PC-3 (cell line): Measurements from ENCODE around the gene MPC2. TPM values are rescaled to one million over a fixed set of nuclear protein-coding genes. Genes with fewer than 3 reads are reported as not detected.

ENCODE experiments used
- ATAC-seq: fragments of 200-7000 bp; cut with Tn5 transposase; 2 replicates; pipeline ENCODE4 v1.9.1; 2020; ENCODE audit warnings: mild to moderate bottlenecking, moderate library complexity
- BruUV-seq: library from RNA; stranded (reverse); fragments of 400-500 nt; replicated peaks from 2 replicates; lab custom pipeline; 2021; lab: Mats Ljungman, UMichigan
- CTCF ChIA-PET: fragments of 300-600 bp; sonication (Branson Sonifier 250); formaldehyde crosslinking; loops from one replicate; lab custom pipeline; 2022; ENCODE audit warnings: antibody characterized with exemption; lab: Charles Lee
- POLR2A ChIA-PET: fragments of 300-600 bp; sonication (Branson Sonifier 250); formaldehyde crosslinking; loops from one replicate; lab custom pipeline; 2022; ENCODE audit warnings: antibody characterized with exemption; ENCODE audit not compliant: unreplicated experiment; lab: Charles Lee
- DNase-seq: peaks from one replicate; pipeline ENCODE4 v3.0.0-alpha.2; 2015
- H2AFZ ChIP-seq: fragments of 300-600 bp; sonication (generic); 2 replicates; pipeline ENCODE4 v1.6.0; 2016; ENCODE audit warnings: antibody characterized with exemption, low read length
- H3F3A ChIP-seq: fragments of 300-600 bp; sonication (generic); one replicate; pipeline ENCODE4 v1.6.0; 2017; ENCODE audit warnings: antibody characterized with exemption, low read length, control low read depth, mild to moderate bottlenecking; ENCODE audit not compliant: unreplicated experiment
- H3K27ac ChIP-seq: fragments of 300-600 bp; sonication (generic); 2 replicates; pipeline ENCODE4 v1.5.1; 2016; ENCODE audit warnings: mild to moderate bottlenecking, low read length
- H3K27me3 ChIP-seq: fragments of 300-600 bp; sonication (generic); 2 replicates; pipeline ENCODE4 v1.6.1; 2016; ENCODE audit warnings: low read length, mixed read lengths
- H3K36me3 ChIP-seq: fragments of 300-600 bp; sonication (generic); 2 replicates; pipeline ENCODE4 v1.6.1; 2016; ENCODE audit warnings: low read depth, mixed run types, low read length, mixed read lengths
- H3K4me1 ChIP-seq: fragments of 300-600 bp; sonication (generic); 2 replicates; pipeline ENCODE4 v1.5.1; 2016; ENCODE audit warnings: low read length; ENCODE audit not compliant: insufficient read depth
- H3K4me2 ChIP-seq: fragments of 300-600 bp; sonication (generic); 2 replicates; pipeline ENCODE4 v1.6.0; 2016; ENCODE audit warnings: low read length
- H3K4me3 ChIP-seq: fragments of 300-600 bp; sonication (generic); 2 replicates; pipeline ENCODE4 v1.5.1; 2016; ENCODE audit warnings: mild to moderate bottlenecking, low read length, mixed read lengths
- H3K79me2 ChIP-seq: fragments of 300-600 bp; sonication (generic); 2 replicates; pipeline ENCODE4 v1.6.1; 2017; ENCODE audit warnings: low read length, mixed read lengths
- H3K9ac ChIP-seq: fragments of 300-600 bp; sonication (generic); 2 replicates; pipeline ENCODE4 v1.6.0; 2016; ENCODE audit warnings: mild to moderate bottlenecking, low read length
- H3K9me2 ChIP-seq: fragments of 300-600 bp; sonication (generic); replicated peaks from 2 replicates; pipeline ENCODE4 v1.6.1; 2016; ENCODE audit warnings: mixed run types, low read length, mixed read lengths
- H3K9me3 ChIP-seq: fragments of 300-600 bp; sonication (generic); 2 replicates; pipeline ENCODE4 v1.6.1; 2016; ENCODE audit warnings: low read length, mixed read lengths
- H4K20me1 ChIP-seq: fragments of 300-600 bp; sonication (generic); 2 replicates; pipeline ENCODE4 v1.6.1; 2016; ENCODE audit warnings: low read length, mixed read lengths
- EZH2 ChIP-seq: fragments of 300-600 bp; sonication (generic); IDR thresholded peaks from one replicate; pipeline ENCODE4 v1.6.1; 2017; ENCODE audit warnings: antibody characterized with exemption, mild to moderate bottlenecking, low read length; ENCODE audit not compliant: unreplicated experiment
- EZH2phosphoT487 ChIP-seq: fragments of 300-600 bp; sonication (generic); IDR thresholded peaks from 2 replicates; pipeline ENCODE4 v1.6.1; 2018; ENCODE audit warnings: mild to moderate bottlenecking, antibody characterized with exemption, low read length, borderline replicate concordance
- intact Hi-C: fragments of 100-400 bp; cut with micrococcal nuclease; formaldehyde crosslinking; loops from 2 replicates; pipeline ENCODE4 v1.9.0; 2023
- total RNA-seq: library from RNA; depleted of rRNA; stranded (reverse); fragments of >200 nt; gene quantifications from 2 replicates; pipeline ENCODE4 v1.2.3, GENCODE V29; 2014
- TF ChIP-seq, protein P1 (sequence below): fragments of 300-600 bp; sonication (generic); conservative IDR thresholded peaks from 2 replicates; pipeline ENCODE4 v1.5.1; 2017; ENCODE audit warnings: antibody characterized with exemption, low read depth, mild to moderate bottlenecking, low read length

The MPC2 gene
- total RNA-seq, 1 experiment from 2014 or later = 60.8 TPM

DNA sequence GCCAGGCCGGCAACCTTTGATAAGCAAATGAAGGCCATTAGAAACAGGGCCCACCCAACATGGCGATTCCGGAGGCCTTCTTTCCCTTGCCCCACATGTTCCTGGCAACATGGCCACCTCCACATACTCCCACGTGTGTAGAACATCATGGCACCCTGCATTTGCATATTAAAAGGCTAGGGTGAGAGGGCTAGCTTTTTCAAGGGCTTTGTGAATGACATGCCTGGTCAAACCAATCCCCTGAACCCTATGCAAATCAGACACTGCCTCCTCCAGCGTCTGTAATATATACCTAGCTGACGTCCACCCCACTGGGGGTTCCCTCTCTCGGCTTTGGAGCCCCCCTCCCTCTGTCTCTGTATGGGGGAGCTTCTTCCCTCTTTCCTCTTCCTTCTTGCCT lies 24.6 kb downstream of the MPC2 start:
- H3K4me3 ChIP-seq = no peak overlapping the region
- no peaks in the 10 kb centered on the region for H3K36me3 ChIP-seq
- DNase-seq (no peak), ATAC-seq (no peak)
- no peaks in the 10 kb centered on the region for H4K20me1 ChIP-seq
- H2AFZ ChIP-seq = no peak overlapping the region
- H3K27ac ChIP-seq = no peak overlapping the region
- H3K79me2 ChIP-seq = no peaks in the 10 kb centered on the region
- no TSS peak for BruUV-seq
- H3F3A ChIP-seq = no peaks in the 10 kb centered on the region
- TF ChIP-seq EZH2 = no peak
- TF ChIP-seq, protein P1, sequence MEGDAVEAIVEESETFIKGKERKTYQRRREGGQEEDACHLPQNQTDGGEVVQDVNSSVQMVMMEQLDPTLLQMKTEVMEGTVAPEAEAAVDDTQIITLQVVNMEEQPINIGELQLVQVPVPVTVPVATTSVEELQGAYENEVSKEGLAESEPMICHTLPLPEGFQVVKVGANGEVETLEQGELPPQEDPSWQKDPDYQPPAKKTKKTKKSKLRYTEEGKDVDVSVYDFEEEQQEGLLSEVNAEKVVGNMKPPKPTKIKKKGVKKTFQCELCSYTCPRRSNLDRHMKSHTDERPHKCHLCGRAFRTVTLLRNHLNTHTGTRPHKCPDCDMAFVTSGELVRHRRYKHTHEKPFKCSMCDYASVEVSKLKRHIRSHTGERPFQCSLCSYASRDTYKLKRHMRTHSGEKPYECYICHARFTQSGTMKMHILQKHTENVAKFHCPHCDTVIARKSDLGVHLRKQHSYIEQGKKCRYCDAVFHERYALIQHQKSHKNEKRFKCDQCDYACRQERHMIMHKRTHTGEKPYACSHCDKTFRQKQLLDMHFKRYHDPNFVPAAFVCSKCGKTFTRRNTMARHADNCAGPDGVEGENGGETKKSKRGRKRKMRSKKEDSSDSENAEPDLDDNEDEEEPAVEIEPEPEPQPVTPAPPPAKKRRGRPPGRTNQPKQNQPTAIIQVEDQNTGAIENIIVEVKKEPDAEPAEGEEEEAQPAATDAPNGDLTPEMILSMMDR = no peak
- no peak for TF ChIP-seq EZH2phosphoT487
- no peak overlapping the region for H3K4me2 ChIP-seq
- H3K27me3 ChIP-seq = no peaks in the 10 kb centered on the region
- ChIA-PET POLR2A (interaction anchor here (0.8 kb wide), 1 partner anchor 324 kb away, joined by 3 read pairs; no protein-coding TSS in a partner anchor), CTCF (no interaction called here)
- intact Hi-C loops = no loop called here
- H3K4me1 ChIP-seq = no peaks in the 10 kb centered on the region
- no peak overlapping the region for H3K9ac ChIP-seq
- no peaks in the 10 kb centered on the region for H3K9me2 ChIP-seq
- peaks cover 7% of the 10 kb centered on the region; the same call in 1 of the 2 replicates for H3K9me3 ChIP-seq

DNA sequence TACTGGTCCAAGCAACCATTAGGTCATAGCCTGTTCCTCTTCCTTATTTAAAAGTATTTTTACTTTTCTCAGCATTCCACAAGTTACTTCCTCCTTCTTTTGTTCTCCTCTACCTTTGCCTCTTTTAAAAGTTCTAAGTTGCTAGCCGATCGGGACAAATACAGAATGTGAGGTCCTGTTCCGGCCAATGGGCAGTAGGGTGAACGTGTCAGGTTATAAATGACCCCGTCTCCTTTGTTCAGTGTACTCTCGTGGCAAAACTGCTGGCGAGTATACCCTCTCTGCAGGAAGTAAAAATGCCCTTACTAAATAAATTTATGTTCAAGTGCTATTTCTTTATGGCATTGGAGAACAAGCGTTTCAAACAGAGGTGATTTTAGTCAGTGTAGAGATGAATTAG lies 25.5 kb downstream of the MPC2 start:
- POLR2A ChIA-PET = interaction anchor here (0.8 kb wide), 1 partner anchor 323 kb away, joined by 3 read pairs; no protein-coding TSS in a partner anchor
- H3K79me2 ChIP-seq = no peaks in the 10 kb centered on the region
- peaks cover 7% of the 10 kb centered on the region; the same call in 1 of the 2 replicates for H3K9me3 ChIP-seq
- no peaks in the 10 kb centered on the region for H3K27me3 ChIP-seq
- ATAC-seq = no peak
- no peak overlapping the region for H3K9ac ChIP-seq
- intact Hi-C loops = no loop called here
- H2AFZ ChIP-seq = no peak overlapping the region
- H4K20me1 ChIP-seq = no peaks in the 10 kb centered on the region
- no peak overlapping the region for H3K4me3 ChIP-seq
- TF ChIP-seq EZH2 (no peak), EZH2phosphoT487 (no peak)
- TF ChIP-seq, protein P1 = no peak
- H3K36me3 ChIP-seq = no peaks in the 10 kb centered on the region
- CTCF ChIA-PET = no interaction called here
- no TSS peak for BruUV-seq
- H3K4me1 ChIP-seq = no peaks in the 10 kb centered on the region
- no peaks in the 10 kb centered on the region for H3F3A ChIP-seq
- no peak for DNase-seq
- no peak overlapping the region for H3K4me2 ChIP-seq
- no peaks in the 10 kb centered on the region for H3K9me2 ChIP-seq
- H3K27ac ChIP-seq = no peak overlapping the region

DNA sequence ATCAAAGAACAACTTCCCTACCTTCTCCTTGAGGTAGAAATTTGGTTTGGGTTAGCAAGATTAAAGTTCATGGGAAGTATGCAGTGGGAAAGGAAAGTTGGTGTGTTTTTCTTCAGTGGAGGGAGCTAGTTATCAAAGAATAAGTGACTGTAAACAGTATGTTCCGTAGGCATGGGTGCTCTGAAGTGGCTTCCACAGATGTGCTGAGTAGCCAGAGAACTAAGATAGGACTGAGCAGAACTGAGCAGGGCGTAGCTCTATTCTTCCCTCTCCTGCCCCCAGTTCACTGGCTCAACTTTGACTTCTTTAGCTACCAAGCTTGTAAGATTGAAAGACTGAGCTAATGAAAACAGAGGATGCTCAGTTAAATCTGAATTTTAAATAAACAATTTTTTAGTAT lies 26.3 kb downstream of the MPC2 start:
- intact Hi-C loops = no loop called here
- no peak overlapping the region for H3K27ac ChIP-seq
- no peak for ATAC-seq
- no peaks in the 10 kb centered on the region for H3K79me2 ChIP-seq
- H2AFZ ChIP-seq = no peak overlapping the region
- H3K9ac ChIP-seq = no peak overlapping the region
- BruUV-seq = no TSS peak
- POLR2A ChIA-PET = no interaction called here
- no peaks in the 10 kb centered on the region for H3K4me1 ChIP-seq
- no peak overlapping the region for H3K4me3 ChIP-seq
- H3K9me2 ChIP-seq = no peaks in the 10 kb centered on the region
- H3F3A ChIP-seq = no peaks in the 10 kb centered on the region
- CTCF ChIA-PET = no interaction called here
- TF ChIP-seq, protein P1 = no peak
- TF ChIP-seq EZH2phosphoT487 = no peak
- no peak for DNase-seq
- no peaks in the 10 kb centered on the region for H3K36me3 ChIP-seq
- no peak overlapping the region for H3K4me2 ChIP-seq
- peaks cover 7% of the 10 kb centered on the region; the same call in 1 of the 2 replicates for H3K9me3 ChIP-seq
- no peaks in the 10 kb centered on the region for H3K27me3 ChIP-seq
- H4K20me1 ChIP-seq = no peaks in the 10 kb centered on the region
